Measurements from ENCODE around the gene SNX1. TPM values are rescaled to one million over a fixed set of nuclear protein-coding genes. Genes with fewer than 3 reads are reported as not detected.

SNX1 gene
- polyA plus RNA-seq, 2 of the 4 experiments (the other 2 are of a cell fraction), result 86.7 to 89.4 TPM

DNA sequence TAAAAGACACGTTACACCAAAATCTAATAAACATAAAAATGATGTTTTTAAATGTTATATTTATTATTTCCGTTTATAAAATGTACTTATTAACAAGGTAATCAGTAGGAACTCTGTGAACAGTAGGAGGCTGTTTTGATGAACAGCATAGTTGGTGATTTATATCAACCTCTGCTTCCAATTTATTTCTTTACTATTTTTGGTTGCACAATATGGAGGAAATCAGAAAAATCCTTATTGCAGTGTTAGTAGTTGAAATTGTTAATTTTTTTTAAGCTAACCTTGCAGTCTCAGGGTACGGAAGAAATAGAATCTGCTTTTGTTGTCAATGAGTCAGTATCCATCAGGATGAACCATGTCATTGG is 50.7 kb downstream of the SNX1 start:
- POLR2A ChIA-PET, result interaction anchor here (1.4 kb wide), 1 partner anchor 17 kb away, joined by 3 read pairs; the partner anchor contains the start of gene PPIB

DNA sequence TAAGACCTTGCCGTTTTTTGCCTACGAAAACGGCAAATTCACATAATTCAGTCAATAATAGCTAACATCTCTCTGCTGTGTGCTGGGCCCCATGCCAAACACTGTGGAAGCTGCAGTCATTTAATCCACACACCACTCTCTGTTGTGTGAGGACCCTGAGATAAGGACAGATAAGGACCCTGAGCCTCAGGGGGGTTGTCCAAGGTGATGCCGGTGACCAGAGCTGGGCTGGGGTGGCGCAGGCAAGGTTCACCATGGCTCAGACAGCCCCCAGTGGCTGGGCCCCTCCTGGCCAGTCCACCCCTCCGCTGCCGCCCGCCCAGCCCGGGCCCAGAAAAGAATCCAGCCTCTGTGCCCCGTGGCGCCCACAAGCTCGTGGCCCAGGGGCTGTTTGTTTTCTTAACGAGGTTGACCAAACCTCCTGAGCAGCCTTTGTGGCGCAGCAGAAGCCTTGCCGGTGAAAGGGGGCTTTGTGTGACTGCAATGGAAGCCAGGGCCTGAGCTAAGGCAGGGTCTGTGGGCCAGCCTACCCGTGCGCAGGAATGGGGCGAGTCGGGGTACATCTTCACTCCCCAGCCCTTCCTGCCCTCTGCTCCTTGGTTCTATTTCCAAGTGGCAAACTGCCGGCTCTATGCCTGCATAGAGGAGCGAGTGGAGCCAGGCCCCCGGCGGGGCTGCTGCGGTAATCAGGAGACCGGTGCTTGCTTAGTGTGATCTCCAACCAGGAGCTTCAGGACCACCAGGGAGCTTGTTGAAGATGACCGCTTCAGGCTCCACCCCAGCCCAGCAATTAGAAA is 51.3 kb downstream of the SNX1 start:
- no peak overlapping the region for H3K27ac ChIP-seq

More for the DNA sequence above, 50.7 kb downstream of the SNX1 start:
- no peaks in the 10 kb centered on the region for H3K9me3 ChIP-seq
- no peak overlapping the region for H3K4me3 ChIP-seq
- WGBS (ENCODE audit: missing lambda C conversion rate), result 90% methylated on average over 3 of the region's 3 CpGs
- DNase-seq (ENCODE audit: low read depth in 1 of 2, low spot score in 1 of 2) (no peak), FAIRE-seq (no peak), ATAC-seq (no peak)
- CTCF ChIA-PET, result interaction anchor here (1.1 to 7.0 kb wide), 6 partner anchors 6 to 50 kb away, joined by 3 to 65 read pairs (median 4); partner anchors contain the start of gene SNX22
- no peak overlapping the region for H3K4me2 ChIP-seq
- no peak overlapping the region for H3K27ac ChIP-seq
- no peak for TF ChIP-seq CHD4 (IDR thresholded peaks at IDR 0.05; ENCODE audit: borderline replicate concordance)
- TF ChIP-seq SMC3 (IDR thresholded peaks at IDR 0.05), result no peak
- no peak for TF ChIP-seq EHMT2 (IDR thresholded peaks at IDR 0.05; ENCODE audit: low read depth)
- TF ChIP-seq EP300 (IDR thresholded peaks at IDR 0.05), result no peak
- TF ChIP-seq FOXS1 (CRISPR knock-in tag; IDR thresholded peaks at IDR 0.05), result no peak
- no peak for TF ChIP-seq HOXB13 (CRISPR knock-in tag; IDR thresholded peaks at IDR 0.05; ENCODE audit: low read depth)
- no peak for TF ChIP-seq ZNF302 (CRISPR knock-in tag; IDR thresholded peaks at IDR 0.05)
- TF ChIP-seq ESRRA (IDR thresholded peaks at IDR 0.05; ENCODE audit: borderline replicate concordance, low read length), result no peak
- no peak for TF ChIP-seq MAFK (IDR thresholded peaks at IDR 0.05; ENCODE audit: partially characterized antibody)
- TF ChIP-seq MYC (IDR thresholded peaks at IDR 0.05; ENCODE audit: borderline replicate concordance, low read length), result no peak
- TF ChIP-seq, protein P1, sequence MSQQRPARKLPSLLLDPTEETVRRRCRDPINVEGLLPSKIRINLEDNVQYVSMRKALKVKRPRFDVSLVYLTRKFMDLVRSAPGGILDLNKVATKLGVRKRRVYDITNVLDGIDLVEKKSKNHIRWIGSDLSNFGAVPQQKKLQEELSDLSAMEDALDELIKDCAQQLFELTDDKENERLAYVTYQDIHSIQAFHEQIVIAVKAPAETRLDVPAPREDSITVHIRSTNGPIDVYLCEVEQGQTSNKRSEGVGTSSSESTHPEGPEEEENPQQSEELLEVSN (IDR thresholded peaks at IDR 0.05; ENCODE audit: borderline replicate concordance, low read depth), result no peak
- no peak for TF ChIP-seq CEBPB (IDR thresholded peaks at IDR 0.05)
- TF ChIP-seq, protein P2, sequence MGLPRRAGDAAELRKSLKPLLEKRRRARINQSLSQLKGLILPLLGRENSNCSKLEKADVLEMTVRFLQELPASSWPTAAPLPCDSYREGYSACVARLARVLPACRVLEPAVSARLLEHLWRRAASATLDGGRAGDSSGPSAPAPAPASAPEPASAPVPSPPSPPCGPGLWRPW (IDR thresholded peaks at IDR 0.05), result no peak
- TF ChIP-seq ZFP36 (IDR thresholded peaks at IDR 0.05; ENCODE audit: borderline replicate concordance, partially characterized antibody), result no peak
- no peaks in the 10 kb centered on the region for H3K4me1 ChIP-seq

DNA sequence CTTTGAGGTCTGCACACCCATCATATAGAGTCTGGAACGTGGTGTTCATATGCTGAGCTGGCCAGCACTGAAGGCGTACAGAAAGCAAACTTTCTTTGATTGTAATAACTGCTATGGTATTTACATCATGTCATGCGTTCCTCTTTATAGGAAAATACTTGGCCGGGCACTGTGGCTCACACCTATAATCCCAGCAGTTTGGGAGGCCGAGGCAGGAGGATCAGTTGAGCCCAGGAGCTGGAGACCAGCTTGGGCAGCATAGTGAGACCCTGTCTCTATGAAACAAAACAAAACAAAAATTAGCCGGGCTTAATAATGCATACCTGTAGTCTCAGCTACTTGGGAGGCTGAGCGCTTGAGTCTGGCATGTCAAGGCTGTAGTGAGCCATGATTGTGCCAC is 52.4 kb downstream of the SNX1 start:
- 55% methylated on average over 7 of the region's 7 CpGs for WGBS (ENCODE audit: missing lambda C conversion rate)
- no peak for FAIRE-seq
- TF ChIP-seq FOXS1 (CRISPR knock-in tag; IDR thresholded peaks at IDR 0.05), result no peak
- TF ChIP-seq SREBF2 (IDR thresholded peaks at IDR 0.05), result no peak
- TF ChIP-seq, protein P3, sequence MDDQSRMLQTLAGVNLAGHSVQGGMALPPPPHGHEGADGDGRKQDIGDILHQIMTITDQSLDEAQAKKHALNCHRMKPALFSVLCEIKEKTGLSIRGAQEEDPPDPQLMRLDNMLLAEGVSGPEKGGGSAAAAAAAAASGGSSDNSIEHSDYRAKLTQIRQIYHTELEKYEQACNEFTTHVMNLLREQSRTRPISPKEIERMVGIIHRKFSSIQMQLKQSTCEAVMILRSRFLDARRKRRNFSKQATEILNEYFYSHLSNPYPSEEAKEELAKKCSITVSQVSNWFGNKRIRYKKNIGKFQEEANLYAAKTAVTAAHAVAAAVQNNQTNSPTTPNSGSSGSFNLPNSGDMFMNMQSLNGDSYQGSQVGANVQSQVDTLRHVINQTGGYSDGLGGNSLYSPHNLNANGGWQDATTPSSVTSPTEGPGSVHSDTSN (IDR thresholded peaks at IDR 0.05), result no peak
- TF ChIP-seq HOXA7 (CRISPR knock-in tag; IDR thresholded peaks at IDR 0.05), result no peak
- no peak for TF ChIP-seq NPAS2 (CRISPR knock-in tag; IDR thresholded peaks at IDR 0.05; ENCODE audit: borderline replicate concordance)
- no peak for TF ChIP-seq RCOR1 (IDR thresholded peaks at IDR 0.05; ENCODE audit: low read depth, low read length)
- no peak for TF ChIP-seq MAZ (IDR thresholded peaks at IDR 0.05; ENCODE audit: borderline replicate concordance, low read depth, low read length)
- TF ChIP-seq CBX8 (IDR thresholded peaks at IDR 0.05), result no peak
- no peak for TF ChIP-seq CHD2 (IDR thresholded peaks at IDR 0.05; ENCODE audit: low read length, partially characterized antibody)
- TF ChIP-seq RAD21 (conservative IDR thresholded peaks at IDR 0.05 in 1 of 2, IDR thresholded peaks at IDR 0.05 in 1 of 2), result no peak
- no peak for TF ChIP-seq CBX2 (IDR thresholded peaks at IDR 0.05; ENCODE audit: borderline replicate concordance, low read depth)
- TF ChIP-seq, protein P4, sequence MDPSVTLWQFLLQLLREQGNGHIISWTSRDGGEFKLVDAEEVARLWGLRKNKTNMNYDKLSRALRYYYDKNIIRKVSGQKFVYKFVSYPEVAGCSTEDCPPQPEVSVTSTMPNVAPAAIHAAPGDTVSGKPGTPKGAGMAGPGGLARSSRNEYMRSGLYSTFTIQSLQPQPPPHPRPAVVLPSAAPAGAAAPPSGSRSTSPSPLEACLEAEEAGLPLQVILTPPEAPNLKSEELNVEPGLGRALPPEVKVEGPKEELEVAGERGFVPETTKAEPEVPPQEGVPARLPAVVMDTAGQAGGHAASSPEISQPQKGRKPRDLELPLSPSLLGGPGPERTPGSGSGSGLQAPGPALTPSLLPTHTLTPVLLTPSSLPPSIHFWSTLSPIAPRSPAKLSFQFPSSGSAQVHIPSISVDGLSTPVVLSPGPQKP (IDR thresholded peaks at IDR 0.05; ENCODE audit: low read depth, low read length), result no peak
- Histone ChIP-seq H3K4me2 (no peak overlapping the region), H3K4me1 (peaks cover 6% of the 10 kb centered on the region; the same call in 1 of the 3 replicates), H3K27ac (no peak overlapping the region), H3K9me3 (no peaks in the 10 kb centered on the region), H3K4me3 (no peak overlapping the region)
- ATAC-seq, result no peak
- no peak for DNase-seq (ENCODE audit: low read depth in 1 of 2, low spot score in 1 of 2)
- ChIA-PET CTCF (interaction anchor here (0.6 to 2.6 kb wide), 3 partner anchors 9 to 14 kb away, joined by 3 to 6 read pairs (median 5); no protein-coding TSS in a partner anchor), POLR2A (no interaction called here)

More for the DNA sequence above, 51.3 kb downstream of the SNX1 start:
- no peak overlapping the region for H3K4me3 ChIP-seq
- no peak overlapping the region for H3K4me2 ChIP-seq
- POLR2A ChIA-PET, result interaction anchor here (1.4 kb wide), 1 partner anchor 16 kb away, joined by 3 read pairs; the partner anchor contains the start of gene PPIB
- ATAC-seq (no peak), DNase-seq (ENCODE audit: low read depth in 1 of 2, low spot score in 1 of 2) (no peak), FAIRE-seq (no peak)
- WGBS (ENCODE audit: missing lambda C conversion rate), result 92% methylated on average over 22 of the region's 26 CpGs
- no peak for TF ChIP-seq TP53 (CRISPR knock-in tag; IDR thresholded peaks at IDR 0.05)
- no peak for TF ChIP-seq HOXB5 (CRISPR knock-in tag; IDR thresholded peaks at IDR 0.05)
- H3K4me1 ChIP-seq, result peaks cover 1% of the 10 kb centered on the region; the same call in 1 of the 3 replicates
- CTCF ChIA-PET, result interaction anchor here (0.6 to 7.0 kb wide), 9 partner anchors 6 to 438 kb away, joined by 3 to 65 read pairs (median 4); partner anchors contain the start of gene SNX22
- no peaks in the 10 kb centered on the region for H3K9me3 ChIP-seq

Data from A549 (cell line).